ENCODE data around the gene HDAC7. TPM values are rescaled to one million over a fixed set of nuclear protein-coding genes. Genes with fewer than 3 reads are reported as not detected.

Gene HDAC7
- total and polyA plus RNA-seq, 2 experiments from 2014 or later = 19.0 to 41.2 TPM

GRCh38 chr12:47737936-47738594 lies 81.6 kb downstream of the HDAC7 start:
- no peak overlapping the region for H3K4me3 ChIP-seq
- H3K36me3 ChIP-seq (replicated peaks; ENCODE audit: insufficient read depth, low read depth) = no peaks in the 10 kb centered on the region
- H3K27me3 ChIP-seq = no peaks in the 10 kb centered on the region
- DNase-seq (ENCODE audit: low spot score) = no peak
- H3K79me2 ChIP-seq = no peaks in the 10 kb centered on the region
- peaks cover 17% of the 10 kb centered on the region for H3K4me1 ChIP-seq (ENCODE audit: insufficient read depth)
- peak overlapping the region; percentile 12 for H3K27ac ChIP-seq
- no peak overlapping the region for H2AFZ ChIP-seq
- H3K9me2 ChIP-seq (replicated peaks; ENCODE audit: insufficient read depth) = no peaks in the 10 kb centered on the region
- no peaks in the 10 kb centered on the region for H4K20me1 ChIP-seq (ENCODE audit: insufficient read depth, poor library complexity, severe bottlenecking)
- TF ChIP-seq EZH2 (IDR thresholded peaks at IDR 0.05; ENCODE audit: borderline replicate concordance) (no peak), EZH2phosphoT487 (IDR thresholded peaks at IDR 0.05; ENCODE audit: low read depth, severe bottlenecking, unreplicated experiment) (no peak), CTCF (IDR thresholded peaks at IDR 0.05; ENCODE audit: poor library complexity) (no peak)
- no peak overlapping the region for H3K4me2 ChIP-seq
- WGBS (ENCODE audit: low lambda C conversion rate, missing lambda C conversion rate) = 93% methylated on average over 12 of the region's 17 CpGs
- no peaks in the 10 kb centered on the region for H3K9me3 ChIP-seq (ENCODE audit: low read depth)

- no peaks in the 10 kb centered on the region for H3K9me3 ChIP-seq (ENCODE audit: low read depth)
- H3K4me1 ChIP-seq (ENCODE audit: insufficient read depth) = peaks cover 17% of the 10 kb centered on the region
- no peaks in the 10 kb centered on the region for H3K36me3 ChIP-seq (replicated peaks; ENCODE audit: insufficient read depth, low read depth)
- H3K79me2 ChIP-seq = no peaks in the 10 kb centered on the region
- peak overlapping the region; percentile 55 for H3K27ac ChIP-seq
- DNase-seq (ENCODE audit: low spot score) = peak; percentile 44
- H3K9me2 ChIP-seq (replicated peaks; ENCODE audit: insufficient read depth) = no peaks in the 10 kb centered on the region
- no peaks in the 10 kb centered on the region for H3K27me3 ChIP-seq
- H3K4me2 ChIP-seq = no peak overlapping the region
- no peaks in the 10 kb centered on the region for H4K20me1 ChIP-seq (ENCODE audit: insufficient read depth, poor library complexity, severe bottlenecking)
- H2AFZ ChIP-seq = no peak overlapping the region
- TF ChIP-seq CTCF (IDR thresholded peaks at IDR 0.05; ENCODE audit: poor library complexity) (no peak), EZH2 (IDR thresholded peaks at IDR 0.05; ENCODE audit: borderline replicate concordance) (no peak), EZH2phosphoT487 (IDR thresholded peaks at IDR 0.05; ENCODE audit: low read depth, severe bottlenecking, unreplicated experiment) (no peak)
- no peak overlapping the region for H3K4me3 ChIP-seq
- 72% methylated on average over 19 of the region's 19 CpGs for WGBS (ENCODE audit: low lambda C conversion rate, missing lambda C conversion rate)
Measured at GRCh38 chr12:47736877-47737676, 82.6 kb downstream of the HDAC7 start.

- no peaks in the 10 kb centered on the region for H3K27me3 ChIP-seq
- H3K4me2 ChIP-seq = no peak overlapping the region
- no peaks in the 10 kb centered on the region for H4K20me1 ChIP-seq (ENCODE audit: insufficient read depth, poor library complexity, severe bottlenecking)
- no peak for DNase-seq (ENCODE audit: low spot score)
- peaks cover 17% of the 10 kb centered on the region for H3K4me1 ChIP-seq (ENCODE audit: insufficient read depth)
- peak overlapping the region; percentile 55 for H3K27ac ChIP-seq
- H3K79me2 ChIP-seq = no peaks in the 10 kb centered on the region
- no peaks in the 10 kb centered on the region for H3K36me3 ChIP-seq (replicated peaks; ENCODE audit: insufficient read depth, low read depth)
- no peak overlapping the region for H2AFZ ChIP-seq
- no peak overlapping the region for H3K4me3 ChIP-seq
- TF ChIP-seq CTCF (IDR thresholded peaks at IDR 0.05; ENCODE audit: poor library complexity) (no peak), EZH2 (IDR thresholded peaks at IDR 0.05; ENCODE audit: borderline replicate concordance) (no peak), EZH2phosphoT487 (IDR thresholded peaks at IDR 0.05; ENCODE audit: low read depth, severe bottlenecking, unreplicated experiment) (no peak)
- H3K9me3 ChIP-seq (ENCODE audit: low read depth) = no peaks in the 10 kb centered on the region
- 88% methylated on average over 4 of the region's 4 CpGs for WGBS (ENCODE audit: low lambda C conversion rate, missing lambda C conversion rate)
- no peaks in the 10 kb centered on the region for H3K9me2 ChIP-seq (replicated peaks; ENCODE audit: insufficient read depth)
Measured at GRCh38 chr12:47736216-47736615, 83.5 kb downstream of the HDAC7 start.

Data from hepatocyte (in vitro differentiated cells).